ENCODE results near the gene SLC5A4.
"Not testable (repeated sequence)": the region's sequence is repeated elsewhere in the genome, so short reads cannot be mapped to it uniquely, and the experiment has no call there.

Gene SLC5A4

GRCh38 chr22:32255217-32255616 lies at the start of gene SLC5A4:
TSS of gene SLC5A4 (minus strand) at chr22:32255347. CDS start at chr22:32255329, 18 bp downstream.
- no peak for TF ChIP-seq CTCF (conservative IDR thresholded peaks at IDR 0.05; ENCODE audit: low read depth, low read length)
- H3K4me3 ChIP-seq (ENCODE audit: low read depth, low read length), result no peak within 1 kb of the TSS
- DNase-seq (ENCODE audit: low read depth), result no peak

GRCh38 chr22:32293921-32294320 lies 38.8 kb upstream of the SLC5A4 start:
- H3K4me3 ChIP-seq (ENCODE audit: low read depth, low read length); DNase-seq (ENCODE audit: low read depth): not testable (repeated sequence)

GRCh38 chr22:32286290-32286840 lies 31.2 kb upstream of the SLC5A4 start:
- TF ChIP-seq CTCF (conservative IDR thresholded peaks at IDR 0.05; ENCODE audit: low read depth, low read length), result no peak
- no peak overlapping the region for H3K4me3 ChIP-seq (ENCODE audit: low read depth, low read length)
- DNase-seq (ENCODE audit: low read depth), result no peak

- H3K4me3 ChIP-seq (ENCODE audit: low read depth, low read length), result no peak overlapping the region
- TF ChIP-seq CTCF (conservative IDR thresholded peaks at IDR 0.05; ENCODE audit: low read depth, low read length), result no peak
- peak; percentile 90 for DNase-seq (ENCODE audit: low read depth)
Observed at GRCh38 chr22:32281072-32281471, 25.9 kb upstream of the SLC5A4 start.

- DNase-seq (ENCODE audit: low read depth); H3K4me3 ChIP-seq (ENCODE audit: low read depth, low read length): not testable (repeated sequence)
Observed at GRCh38 chr22:32275353-32275752, 20.2 kb upstream of the SLC5A4 start.

GRCh38 chr22:32271389-32271788 lies 16.2 kb upstream of the SLC5A4 start:
- H3K4me3 ChIP-seq (ENCODE audit: low read depth, low read length), result no peak overlapping the region
- no peak for TF ChIP-seq CTCF (conservative IDR thresholded peaks at IDR 0.05; ENCODE audit: low read depth, low read length)
- DNase-seq (ENCODE audit: low read depth), result no peak

- H3K4me3 ChIP-seq (ENCODE audit: low read depth, low read length), result no peak overlapping the region
- no peak for TF ChIP-seq CTCF (conservative IDR thresholded peaks at IDR 0.05; ENCODE audit: low read depth, low read length)
- no peak for DNase-seq (ENCODE audit: low read depth)
Observed at GRCh38 chr22:32270641-32271369, 15.7 kb upstream of the SLC5A4 start.

- no peak overlapping the region for H3K4me3 ChIP-seq (ENCODE audit: low read depth, low read length)
- DNase-seq (ENCODE audit: low read depth), result no peak
- TF ChIP-seq CTCF (conservative IDR thresholded peaks at IDR 0.05; ENCODE audit: low read depth, low read length), result no peak
Observed at GRCh38 chr22:32269316-32269715, 14.2 kb upstream of the SLC5A4 start.
